ENCODE measurements around the gene CDC14A.

Gene CDC14A

DNA sequence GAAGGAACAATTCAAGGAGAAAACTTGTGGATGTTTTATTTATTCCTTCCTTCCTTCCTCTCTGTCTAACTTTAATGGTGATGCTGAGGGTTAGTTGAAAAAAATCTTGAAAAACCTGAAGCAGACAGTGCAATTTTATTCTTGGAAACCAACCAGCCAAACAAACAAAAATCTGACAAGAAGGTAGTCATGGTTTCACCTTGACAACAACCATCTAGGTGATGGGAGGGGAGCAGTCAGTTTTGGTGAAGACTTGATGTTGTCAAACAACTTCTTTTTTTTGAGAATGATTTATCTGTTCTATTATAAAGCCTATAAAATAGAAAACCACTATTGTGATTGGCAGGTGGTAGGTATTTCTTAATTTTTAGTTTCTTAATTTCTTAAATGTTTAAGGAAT, 93.3 kb downstream of the CDC14A start:
- TF ChIP-seq, protein P1, sequence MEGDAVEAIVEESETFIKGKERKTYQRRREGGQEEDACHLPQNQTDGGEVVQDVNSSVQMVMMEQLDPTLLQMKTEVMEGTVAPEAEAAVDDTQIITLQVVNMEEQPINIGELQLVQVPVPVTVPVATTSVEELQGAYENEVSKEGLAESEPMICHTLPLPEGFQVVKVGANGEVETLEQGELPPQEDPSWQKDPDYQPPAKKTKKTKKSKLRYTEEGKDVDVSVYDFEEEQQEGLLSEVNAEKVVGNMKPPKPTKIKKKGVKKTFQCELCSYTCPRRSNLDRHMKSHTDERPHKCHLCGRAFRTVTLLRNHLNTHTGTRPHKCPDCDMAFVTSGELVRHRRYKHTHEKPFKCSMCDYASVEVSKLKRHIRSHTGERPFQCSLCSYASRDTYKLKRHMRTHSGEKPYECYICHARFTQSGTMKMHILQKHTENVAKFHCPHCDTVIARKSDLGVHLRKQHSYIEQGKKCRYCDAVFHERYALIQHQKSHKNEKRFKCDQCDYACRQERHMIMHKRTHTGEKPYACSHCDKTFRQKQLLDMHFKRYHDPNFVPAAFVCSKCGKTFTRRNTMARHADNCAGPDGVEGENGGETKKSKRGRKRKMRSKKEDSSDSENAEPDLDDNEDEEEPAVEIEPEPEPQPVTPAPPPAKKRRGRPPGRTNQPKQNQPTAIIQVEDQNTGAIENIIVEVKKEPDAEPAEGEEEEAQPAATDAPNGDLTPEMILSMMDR (IDR thresholded peaks at IDR 0.05; ENCODE audit: low read depth, low read length): no peak
- H3K9me3 ChIP-seq (ENCODE audit: severe bottlenecking): no peaks in the 10 kb centered on the region
- no peak overlapping the region for H3K4me3 ChIP-seq (ENCODE audit: low read depth, low read length)
- DNase-seq: no peak
- H3K27me3 ChIP-seq (ENCODE audit: insufficient read depth, low read depth, severe bottlenecking): no peaks in the 10 kb centered on the region
- no peak overlapping the region for H3K27ac ChIP-seq
- no peaks in the 10 kb centered on the region for H3K36me3 ChIP-seq

DNA sequence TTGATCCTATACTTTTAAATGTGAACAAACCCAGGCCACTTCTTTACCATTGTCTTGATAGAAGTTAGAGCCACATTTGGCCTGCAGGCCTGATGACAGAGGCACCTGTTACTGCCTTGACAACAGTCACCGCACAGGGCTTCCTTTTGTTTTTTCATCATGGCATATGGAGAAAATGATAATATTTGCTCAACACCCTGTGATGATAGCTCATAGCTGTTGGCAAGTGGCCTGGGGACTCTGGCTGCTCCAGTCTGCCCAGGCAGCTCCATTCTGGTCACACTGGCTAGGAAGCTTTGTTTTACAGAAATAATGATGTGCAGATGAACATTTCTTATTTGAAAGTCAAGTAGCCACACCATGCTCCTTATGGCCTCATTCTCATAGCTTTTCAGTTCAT, 96.1 kb downstream of the CDC14A start:
- DNase-seq: no peak
- Histone ChIP-seq H3K9me3 (ENCODE audit: severe bottlenecking) (no peaks in the 10 kb centered on the region), H3K36me3 (no peaks in the 10 kb centered on the region), H3K4me3 (ENCODE audit: low read depth, low read length) (no peak overlapping the region), H3K27ac (no peak overlapping the region), H3K27me3 (ENCODE audit: insufficient read depth, low read depth, severe bottlenecking) (no peaks in the 10 kb centered on the region)
- TF ChIP-seq, protein P1 (IDR thresholded peaks at IDR 0.05; ENCODE audit: low read depth, low read length): no peak

DNA sequence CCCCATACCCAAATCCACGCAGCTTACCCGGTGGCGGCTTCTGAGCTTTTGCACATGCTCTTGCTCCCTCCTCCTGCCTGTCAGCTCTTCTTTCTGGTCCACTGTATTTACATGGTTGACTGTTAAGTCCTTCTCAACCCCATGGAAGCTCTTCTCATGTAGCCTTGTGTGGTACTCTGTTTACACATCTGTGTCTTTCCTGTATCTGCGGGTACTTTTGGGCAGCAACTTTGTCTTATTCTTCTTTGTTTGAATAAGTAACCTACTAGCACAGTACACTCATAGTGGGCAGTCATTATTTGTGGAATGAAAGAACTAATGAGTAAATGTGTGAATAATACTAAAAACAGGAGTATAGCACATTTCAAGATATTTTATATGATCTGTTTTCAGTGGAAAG, 97.2 kb downstream of the CDC14A start:
- Histone ChIP-seq H3K9me3 (ENCODE audit: severe bottlenecking) (no peaks in the 10 kb centered on the region), H3K27me3 (ENCODE audit: insufficient read depth, low read depth, severe bottlenecking) (no peaks in the 10 kb centered on the region), H3K27ac (no peak overlapping the region), H3K4me3 (ENCODE audit: low read depth, low read length) (no peak overlapping the region), H3K36me3 (no peaks in the 10 kb centered on the region)
- no peak for DNase-seq
- TF ChIP-seq, protein P1 (IDR thresholded peaks at IDR 0.05; ENCODE audit: low read depth, low read length): no peak

DNA sequence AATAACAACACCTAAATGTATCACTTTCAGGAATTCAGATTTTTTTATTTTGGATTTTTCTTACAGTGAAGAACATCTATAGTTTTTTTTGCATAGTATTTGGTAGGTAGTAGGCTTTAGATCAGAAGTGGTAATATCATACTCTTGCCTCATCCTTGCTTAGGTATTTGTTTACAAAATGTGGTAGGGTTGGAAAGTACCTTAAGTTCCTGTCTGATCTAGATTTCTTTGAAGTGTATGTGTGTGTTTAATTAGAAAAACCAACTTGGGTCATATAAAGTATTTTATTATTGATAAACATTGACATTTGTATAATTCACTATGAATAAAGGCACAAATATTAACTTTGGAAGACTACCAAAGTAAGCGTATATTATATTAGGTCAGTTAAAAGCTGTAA, 100.3 kb downstream of the CDC14A start:
- Histone ChIP-seq H3K9me3 (ENCODE audit: severe bottlenecking) (no peaks in the 10 kb centered on the region), H3K27ac (no peak overlapping the region), H3K36me3 (no peaks in the 10 kb centered on the region), H3K4me3 (ENCODE audit: low read depth, low read length) (no peak overlapping the region), H3K27me3 (ENCODE audit: insufficient read depth, low read depth, severe bottlenecking) (no peaks in the 10 kb centered on the region)
- TF ChIP-seq, protein P1 (IDR thresholded peaks at IDR 0.05; ENCODE audit: low read depth, low read length): no peak
- no peak for DNase-seq

DNA sequence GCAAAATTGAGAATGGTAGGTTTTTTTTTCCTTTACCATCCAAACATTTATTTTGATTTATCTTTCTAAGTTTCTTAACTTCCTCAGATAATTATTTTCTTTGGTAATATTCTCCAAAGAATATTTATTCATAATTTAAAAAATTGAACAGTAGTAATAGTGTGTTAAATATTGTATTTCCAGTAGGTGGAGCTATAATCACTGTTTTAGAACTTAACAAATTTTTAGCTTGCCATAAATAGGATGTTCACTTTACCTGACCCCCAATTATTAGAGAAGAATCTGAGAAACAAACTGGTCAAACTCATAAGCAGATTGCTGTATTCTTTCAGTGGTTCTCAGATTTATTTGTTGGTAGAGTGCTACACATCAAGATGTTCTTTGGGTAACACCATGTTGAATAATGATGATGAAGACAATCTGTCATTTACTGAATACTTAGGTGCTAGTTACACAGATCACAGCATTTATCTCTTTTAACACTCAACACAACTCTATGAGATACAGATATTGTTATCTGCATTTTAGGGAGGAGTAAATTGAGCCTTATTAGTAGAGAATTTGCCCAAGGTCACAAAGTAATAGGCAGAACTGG, 103.3 kb downstream of the CDC14A start:
- no peak overlapping the region for H3K4me3 ChIP-seq (ENCODE audit: low read depth, low read length)
- DNase-seq: no peak
- H3K27me3 ChIP-seq (ENCODE audit: insufficient read depth, low read depth, severe bottlenecking): no peaks in the 10 kb centered on the region
- H3K9me3 ChIP-seq (ENCODE audit: severe bottlenecking): no peaks in the 10 kb centered on the region
- H3K27ac ChIP-seq: no peak overlapping the region
- TF ChIP-seq, protein P1 (IDR thresholded peaks at IDR 0.05; ENCODE audit: low read depth, low read length): no peak
- H3K36me3 ChIP-seq: no peaks in the 10 kb centered on the region

DNA sequence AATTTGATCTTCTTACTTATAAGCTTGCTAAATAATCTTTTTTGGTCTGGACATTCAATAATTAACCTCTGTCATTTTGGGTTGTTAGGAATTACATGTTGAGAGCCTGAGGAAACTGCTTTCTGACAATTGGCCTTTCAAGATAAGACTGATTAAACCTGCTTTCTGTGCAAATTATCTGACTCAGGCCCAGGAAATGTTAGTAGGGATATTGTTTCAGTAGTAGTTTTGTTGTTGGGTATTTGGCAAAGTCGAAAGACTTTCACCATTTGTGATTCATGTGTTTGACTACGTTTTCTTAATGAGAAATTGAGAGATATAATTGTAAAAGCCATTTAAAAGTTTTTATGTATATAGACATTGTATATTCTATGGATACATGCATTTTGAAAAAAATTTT, 104.6 kb downstream of the CDC14A start:
- TF ChIP-seq, protein P1 (IDR thresholded peaks at IDR 0.05; ENCODE audit: low read depth, low read length): no peak
- no peaks in the 10 kb centered on the region for H3K9me3 ChIP-seq (ENCODE audit: severe bottlenecking)

More for the DNA sequence above, 104.6 kb downstream of the CDC14A start:
- Histone ChIP-seq H3K4me3 (ENCODE audit: low read depth, low read length) (no peak overlapping the region), H3K27ac (no peak overlapping the region), H3K36me3 (no peaks in the 10 kb centered on the region), H3K27me3 (ENCODE audit: insufficient read depth, low read depth, severe bottlenecking) (no peaks in the 10 kb centered on the region)
- DNase-seq: no peak

Data from WERI-Rb-1 (cell line).